ENCODE results near the gene PRSS36.
A peak's percentile ranks its signal among the peaks of the same experiment; 100 is the strongest.
"Not testable (repeated sequence)": the region's sequence is repeated elsewhere in the genome, so short reads cannot be mapped to it uniquely, and the experiment has no call there.

The PRSS36 gene

DNA sequence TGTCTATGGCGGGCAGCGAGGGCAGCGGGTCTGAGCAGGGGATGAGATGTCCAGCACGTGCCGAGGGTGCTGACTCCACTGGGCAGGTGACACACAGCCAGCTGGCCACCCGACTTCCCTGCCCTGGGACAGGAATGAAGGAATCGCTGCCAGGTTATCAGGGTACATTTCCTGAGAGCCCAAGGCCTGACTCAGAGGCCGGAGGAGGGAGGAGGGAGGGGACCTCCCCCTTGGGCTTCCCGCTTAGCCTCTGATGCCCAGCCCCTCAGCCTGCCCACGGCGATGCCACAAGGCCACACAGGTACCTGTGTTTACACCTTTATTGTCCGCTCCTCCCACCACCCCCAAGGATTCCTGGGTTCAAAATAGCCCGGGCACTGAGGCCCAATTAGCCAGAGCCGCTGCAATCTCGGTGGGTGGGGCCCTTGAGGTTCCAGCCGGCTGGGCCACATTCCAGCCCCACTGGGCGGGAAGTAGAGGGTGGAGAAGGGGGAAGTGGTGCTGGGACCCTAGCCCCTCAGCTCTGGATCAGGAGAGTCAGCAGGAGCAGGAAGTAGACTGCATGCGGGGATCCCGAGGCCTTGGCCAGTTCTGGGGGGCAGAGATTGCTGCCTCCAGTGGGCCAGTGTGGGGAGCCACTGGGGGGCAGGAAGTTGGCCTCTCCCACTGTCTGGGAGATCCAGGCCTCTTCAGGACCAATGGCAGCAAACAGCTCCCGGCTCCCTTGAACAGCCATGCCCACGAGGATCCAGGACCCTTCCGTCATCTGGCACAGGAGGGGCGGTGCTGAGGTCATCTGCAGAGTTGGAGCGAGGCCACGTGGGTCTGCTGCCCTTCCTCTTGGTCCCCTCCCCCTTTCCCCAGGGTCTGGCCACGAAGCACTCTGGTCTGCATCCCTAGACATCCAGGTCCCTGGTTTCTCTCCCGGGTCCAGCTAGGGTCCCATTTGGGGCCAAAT lies 11.0 kb downstream of the PRSS36 start:
- Histone ChIP-seq H3K4me3 (ENCODE audit: low read depth, low read length) (peak overlapping the region; percentile 21), H3K9ac (ENCODE audit: low read length) (peak overlapping the region; percentile 21), H3K27me3 (ENCODE audit: control insufficient read depth, insufficient read depth, low read length) (peaks cover 13% of the 10 kb centered on the region), H3K9me3 (ENCODE audit: control insufficient read depth, insufficient read depth, low read depth, low read length) (no peaks in the 10 kb centered on the region), H3K36me3 (ENCODE audit: control insufficient read depth, insufficient read depth, low read length) (no peaks in the 10 kb centered on the region), H3K4me1 (ENCODE audit: control insufficient read depth, insufficient read depth, low read length) (peaks cover 44% of the 10 kb centered on the region), H3K27ac (ENCODE audit: low read depth, low read length) (peak overlapping the region; percentile 37; the same call in 1 of the 2 replicates)

DNA sequence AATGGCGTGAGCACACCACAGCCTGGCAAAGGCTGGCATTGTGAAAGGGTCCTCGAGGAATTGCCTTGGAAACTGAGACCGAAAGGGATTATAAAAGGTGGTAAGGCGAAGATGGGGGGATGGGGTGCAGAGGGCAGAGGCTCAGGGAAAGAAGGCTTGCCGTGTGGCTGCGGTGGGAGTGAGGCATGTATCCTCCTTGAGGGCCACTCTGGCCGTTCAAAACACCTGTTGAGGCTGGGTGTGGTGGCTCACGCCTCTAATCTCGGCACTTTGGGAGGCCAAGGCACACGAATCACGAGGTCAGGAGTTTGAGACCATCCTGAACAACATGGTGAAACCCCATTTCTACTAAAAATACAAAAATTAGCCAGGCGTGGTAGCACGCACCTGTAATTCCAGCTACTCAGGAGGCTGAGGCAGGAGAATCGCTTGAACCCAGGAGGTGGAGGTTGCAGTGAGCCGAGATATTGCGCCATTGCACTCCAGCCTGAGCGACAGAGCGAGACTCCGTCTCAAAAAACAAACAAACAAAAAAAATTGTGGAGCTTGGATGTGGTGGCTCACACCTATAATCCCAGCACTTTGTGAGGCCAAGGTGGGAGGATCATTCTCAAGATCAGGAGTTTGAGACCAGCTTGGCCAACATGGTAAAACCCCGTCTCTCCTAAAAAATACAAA lies 12.9 kb downstream of the PRSS36 start:
- H3K4me1 ChIP-seq (ENCODE audit: control insufficient read depth, insufficient read depth, low read length) = peaks cover 50% of the 10 kb centered on the region
- H3K4me3 ChIP-seq (ENCODE audit: low read depth, low read length); H3K27ac ChIP-seq (ENCODE audit: low read depth, low read length); H3K9me3 ChIP-seq (ENCODE audit: control insufficient read depth, insufficient read depth, low read depth, low read length); H3K9ac ChIP-seq (ENCODE audit: low read length); H3K27me3 ChIP-seq (ENCODE audit: control insufficient read depth, insufficient read depth, low read length): not testable (repeated sequence)
- peaks cover 14% of the 10 kb centered on the region for H3K36me3 ChIP-seq (ENCODE audit: control insufficient read depth, insufficient read depth, low read length)

DNA sequence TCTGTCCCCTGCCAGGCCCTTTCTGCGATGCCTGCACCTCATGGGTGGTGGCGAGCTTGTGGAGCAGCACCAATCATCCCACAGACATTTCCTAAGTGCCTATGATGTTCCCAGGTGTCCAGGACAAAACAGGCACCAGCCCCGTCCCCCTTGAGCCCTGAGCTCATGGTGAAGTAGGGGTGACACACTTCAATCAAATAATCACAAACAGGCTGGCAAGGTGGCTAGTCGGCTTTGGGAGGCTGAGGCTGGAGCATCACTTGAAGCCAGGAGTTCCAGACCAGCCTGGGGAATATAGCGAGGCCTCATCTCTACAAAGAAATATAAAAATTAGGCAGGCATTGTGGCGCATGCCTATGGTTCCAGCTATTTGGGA lies 13.6 kb downstream of the PRSS36 start:
- Histone ChIP-seq H3K27me3 (ENCODE audit: control insufficient read depth, insufficient read depth, low read length) (no peaks in the 10 kb centered on the region), H3K4me1 (ENCODE audit: control insufficient read depth, insufficient read depth, low read length) (peaks cover 48% of the 10 kb centered on the region), H3K9ac (ENCODE audit: low read length) (no peak overlapping the region), H3K36me3 (ENCODE audit: control insufficient read depth, insufficient read depth, low read length) (peaks cover 20% of the 10 kb centered on the region), H3K4me3 (ENCODE audit: low read depth, low read length) (no peak overlapping the region), H3K9me3 (ENCODE audit: control insufficient read depth, insufficient read depth, low read depth, low read length) (no peaks in the 10 kb centered on the region), H3K27ac (ENCODE audit: low read depth, low read length) (no peak overlapping the region)

DNA sequence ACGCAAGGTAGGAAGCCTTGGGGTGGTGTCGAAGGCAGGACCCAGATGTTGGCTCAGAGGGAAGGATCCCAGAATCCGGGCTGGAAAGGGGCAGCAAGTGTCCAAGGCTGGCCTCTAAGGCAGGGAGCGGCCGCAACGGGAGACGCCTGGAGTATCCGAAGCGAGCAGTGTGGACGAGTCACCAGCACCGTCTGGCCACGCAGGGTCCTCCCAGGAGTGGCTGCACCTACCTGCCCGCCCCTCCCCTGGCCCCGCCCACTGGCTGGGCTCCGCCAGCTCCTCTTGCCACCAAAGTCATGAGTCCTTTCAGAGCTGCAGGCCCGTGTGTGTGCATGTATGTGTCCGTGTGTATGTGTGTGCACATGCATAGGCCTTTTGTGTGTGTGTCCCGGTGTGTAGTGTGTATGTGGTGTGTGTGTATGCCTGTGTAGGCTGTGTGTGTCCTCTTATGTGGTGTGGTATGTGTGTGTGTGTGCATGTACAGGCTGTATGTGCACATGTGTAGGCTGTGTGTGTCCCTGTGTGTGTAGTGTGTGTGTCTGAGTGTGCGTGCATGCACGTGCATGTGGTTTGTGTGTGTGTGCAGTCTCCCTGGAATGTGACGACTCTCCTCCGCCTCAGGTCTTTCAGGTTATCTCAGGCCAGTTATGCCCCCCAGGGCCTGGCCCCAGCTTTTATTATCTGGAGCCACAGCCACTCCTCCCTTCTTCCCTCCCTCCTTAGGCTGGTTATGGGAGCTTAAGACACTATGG lies 14.2 kb downstream of the PRSS36 start, which contains the start of gene PRSS8:
PRSS8 (minus strand) TSS at position 193 of the 752 bp plus-strand sequence. CDS start 229 bp downstream, outside the sequence.
- no peaks in the 10 kb centered on the region for H3K27me3 ChIP-seq (ENCODE audit: control insufficient read depth, insufficient read depth, low read length)
- H3K9ac ChIP-seq (ENCODE audit: low read length) = peak within 1 kb of the TSS; percentile 88
- no peaks in the 10 kb centered on the region for H3K9me3 ChIP-seq (ENCODE audit: control insufficient read depth, insufficient read depth, low read depth, low read length)
- H3K4me1 ChIP-seq (ENCODE audit: control insufficient read depth, insufficient read depth, low read length) = peaks cover 49% of the 10 kb centered on the region
- peak within 1 kb of the TSS; percentile 74 for H3K4me3 ChIP-seq (ENCODE audit: low read depth, low read length)
- H3K27ac ChIP-seq (ENCODE audit: low read depth, low read length) = peak within 1 kb of the TSS; percentile 81
- peaks cover 24% of the 10 kb centered on the region for H3K36me3 ChIP-seq (ENCODE audit: control insufficient read depth, insufficient read depth, low read length)

DNA sequence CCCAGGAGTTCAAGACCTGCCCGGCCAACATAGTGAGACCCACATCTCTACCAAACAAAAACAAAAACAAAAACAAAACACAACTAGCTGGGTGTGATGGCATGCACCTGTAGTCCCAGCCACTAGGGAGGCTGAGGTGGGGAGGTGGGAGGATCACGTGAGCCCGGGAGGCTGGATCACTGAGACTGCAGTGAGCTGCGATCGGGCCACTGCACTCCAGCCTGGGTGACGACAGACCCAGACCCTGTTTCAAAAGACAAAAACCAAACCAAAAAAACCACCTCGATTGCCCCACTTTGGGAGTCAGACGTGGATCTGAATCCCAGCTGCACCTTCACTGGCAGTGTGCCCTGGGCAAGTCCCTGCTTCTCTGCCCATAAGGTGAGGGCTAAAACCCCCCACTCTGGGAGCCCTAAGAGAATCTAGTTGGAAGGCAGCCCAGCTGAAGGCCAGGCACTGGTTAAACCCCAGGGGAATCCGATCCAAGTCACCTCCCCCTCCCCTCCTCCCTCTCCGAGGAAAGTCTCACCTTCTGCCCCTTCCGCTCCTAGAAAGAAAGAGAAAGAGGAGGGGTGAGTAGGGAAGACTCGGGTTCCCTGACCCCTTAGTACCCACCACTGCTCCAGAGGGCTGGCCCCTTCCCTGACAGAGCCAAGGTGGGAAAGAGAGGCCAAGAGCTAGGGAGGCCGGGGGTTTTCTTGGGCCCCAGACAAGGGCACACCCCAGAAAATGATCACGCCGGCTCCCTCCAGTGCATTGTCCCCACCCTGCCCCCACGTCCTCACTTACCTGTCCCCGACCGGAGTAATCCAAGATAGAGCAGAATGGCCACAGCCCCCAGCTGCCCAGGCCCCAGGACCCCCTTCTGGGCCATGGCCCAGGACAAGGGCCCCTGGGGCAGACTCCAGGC lies 15.0 kb downstream of the PRSS36 start:
- H3K27me3 ChIP-seq (ENCODE audit: control insufficient read depth, insufficient read depth, low read length) = no peaks in the 10 kb centered on the region
- H3K9ac ChIP-seq (ENCODE audit: low read length) = peak overlapping the region; percentile 88
- H3K27ac ChIP-seq (ENCODE audit: low read depth, low read length) = peak overlapping the region; percentile 81
- H3K4me3 ChIP-seq (ENCODE audit: low read depth, low read length) = peak overlapping the region; percentile 74
- peaks cover 52% of the 10 kb centered on the region for H3K4me1 ChIP-seq (ENCODE audit: control insufficient read depth, insufficient read depth, low read length)
- peaks cover 27% of the 10 kb centered on the region for H3K36me3 ChIP-seq (ENCODE audit: control insufficient read depth, insufficient read depth, low read length)
- no peaks in the 10 kb centered on the region for H3K9me3 ChIP-seq (ENCODE audit: control insufficient read depth, insufficient read depth, low read depth, low read length)

DNA sequence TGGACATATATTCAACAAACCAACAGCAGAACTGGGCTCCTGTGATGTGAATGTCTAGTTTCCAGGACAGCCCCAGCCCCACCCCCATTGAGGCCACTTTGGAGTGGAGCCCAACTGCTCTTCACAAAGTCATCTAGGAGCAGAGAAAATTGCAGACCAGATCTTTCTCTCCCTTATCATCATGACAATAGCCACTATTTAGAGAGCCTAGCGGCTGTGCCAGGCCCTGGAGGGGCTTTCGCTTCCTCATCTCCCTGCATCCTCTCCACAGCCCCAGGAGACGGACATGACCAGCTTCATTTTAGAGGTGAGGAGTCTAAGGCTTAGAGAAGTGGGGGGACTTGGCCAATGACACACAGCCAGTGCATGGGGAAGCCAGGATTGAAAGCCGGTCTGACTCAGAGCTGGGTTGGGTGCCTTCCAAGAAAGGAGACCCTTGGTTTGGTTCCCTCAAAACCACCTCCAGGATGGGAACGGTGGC lies 15.7 kb downstream of the PRSS36 start:
- Histone ChIP-seq H3K27ac (ENCODE audit: low read depth, low read length) (peak overlapping the region; percentile 81; the same call in 1 of the 2 replicates), H3K4me3 (ENCODE audit: low read depth, low read length) (peak overlapping the region; percentile 74), H3K9me3 (ENCODE audit: control insufficient read depth, insufficient read depth, low read depth, low read length) (no peaks in the 10 kb centered on the region), H3K4me1 (ENCODE audit: control insufficient read depth, insufficient read depth, low read length) (peaks cover 48% of the 10 kb centered on the region), H3K36me3 (ENCODE audit: control insufficient read depth, insufficient read depth, low read length) (peaks cover 34% of the 10 kb centered on the region), H3K9ac (ENCODE audit: low read length) (peak overlapping the region; percentile 88), H3K27me3 (ENCODE audit: control insufficient read depth, insufficient read depth, low read length) (no peaks in the 10 kb centered on the region)

DNA sequence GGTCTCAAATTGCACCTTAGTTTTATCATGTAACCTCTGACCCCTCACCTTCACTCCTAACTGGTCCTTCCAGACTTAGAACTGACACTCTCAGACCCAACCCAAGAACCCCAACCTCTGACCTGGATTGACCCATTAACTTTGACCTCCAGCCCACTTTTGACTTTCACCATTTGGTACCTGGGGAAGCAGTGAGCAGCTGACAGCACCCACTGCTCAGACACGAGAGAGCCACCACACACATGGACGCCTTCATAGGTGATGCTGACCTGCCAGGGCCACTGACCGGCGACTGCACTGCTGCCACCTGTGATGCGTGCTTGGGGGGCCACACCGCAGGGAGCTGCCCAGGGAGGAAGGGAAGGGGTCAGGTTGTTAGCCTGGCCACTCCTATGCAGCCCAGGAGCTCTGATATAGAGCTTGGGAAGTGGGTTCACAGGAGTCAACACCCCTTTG lies 16.8 kb downstream of the PRSS36 start:
- Histone ChIP-seq H3K27me3 (ENCODE audit: control insufficient read depth, insufficient read depth, low read length) (no peaks in the 10 kb centered on the region), H3K36me3 (ENCODE audit: control insufficient read depth, insufficient read depth, low read length) (peaks cover 43% of the 10 kb centered on the region), H3K9me3 (ENCODE audit: control insufficient read depth, insufficient read depth, low read depth, low read length) (no peaks in the 10 kb centered on the region), H3K9ac (ENCODE audit: low read length) (no peak overlapping the region), H3K4me3 (ENCODE audit: low read depth, low read length) (no peak overlapping the region), H3K27ac (ENCODE audit: low read depth, low read length) (no peak overlapping the region), H3K4me1 (ENCODE audit: control insufficient read depth, insufficient read depth, low read length) (peaks cover 37% of the 10 kb centered on the region)

DNA sequence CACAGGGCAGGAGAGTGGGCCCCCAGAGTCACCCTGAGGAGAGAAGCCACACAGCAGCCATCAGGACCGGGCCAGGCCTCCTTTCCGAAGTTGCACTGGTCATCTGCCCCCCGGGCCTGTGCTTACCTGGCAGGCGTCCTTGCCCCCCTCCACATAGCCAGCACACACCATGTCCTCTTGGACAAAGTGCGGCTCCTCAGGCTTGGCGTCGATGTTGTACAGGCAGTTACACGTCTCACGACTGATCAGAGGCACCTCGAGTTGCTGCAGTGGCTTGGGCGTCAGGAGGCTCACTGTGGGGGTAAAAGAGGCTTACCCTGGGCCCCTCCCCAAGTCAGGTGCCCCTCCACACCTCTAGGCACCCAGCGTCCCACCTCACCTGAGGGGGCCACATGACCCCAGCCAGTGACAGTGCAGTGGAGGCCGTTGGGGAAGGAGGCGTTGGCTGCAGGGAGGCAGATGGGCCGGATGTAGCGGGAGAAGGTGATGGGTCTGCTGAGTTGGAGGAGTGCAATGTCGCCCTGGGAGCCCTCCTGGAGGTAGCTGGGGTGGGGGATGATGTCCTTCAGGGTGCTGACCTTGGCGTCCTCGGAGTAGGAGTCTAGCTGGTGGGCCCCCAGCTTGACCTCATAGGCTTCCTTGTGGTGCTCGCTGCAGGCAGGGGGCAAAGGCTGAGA lies 17.4 kb downstream of the PRSS36 start:
- Histone ChIP-seq H3K4me3 (ENCODE audit: low read depth, low read length) (no peak overlapping the region), H3K27me3 (ENCODE audit: control insufficient read depth, insufficient read depth, low read length) (no peaks in the 10 kb centered on the region), H3K9ac (ENCODE audit: low read length) (no peak overlapping the region), H3K27ac (ENCODE audit: low read depth, low read length) (no peak overlapping the region), H3K9me3 (ENCODE audit: control insufficient read depth, insufficient read depth, low read depth, low read length) (no peaks in the 10 kb centered on the region), H3K4me1 (ENCODE audit: control insufficient read depth, insufficient read depth, low read length) (peaks cover 37% of the 10 kb centered on the region), H3K36me3 (ENCODE audit: control insufficient read depth, insufficient read depth, low read length) (peaks cover 49% of the 10 kb centered on the region)

DNA sequence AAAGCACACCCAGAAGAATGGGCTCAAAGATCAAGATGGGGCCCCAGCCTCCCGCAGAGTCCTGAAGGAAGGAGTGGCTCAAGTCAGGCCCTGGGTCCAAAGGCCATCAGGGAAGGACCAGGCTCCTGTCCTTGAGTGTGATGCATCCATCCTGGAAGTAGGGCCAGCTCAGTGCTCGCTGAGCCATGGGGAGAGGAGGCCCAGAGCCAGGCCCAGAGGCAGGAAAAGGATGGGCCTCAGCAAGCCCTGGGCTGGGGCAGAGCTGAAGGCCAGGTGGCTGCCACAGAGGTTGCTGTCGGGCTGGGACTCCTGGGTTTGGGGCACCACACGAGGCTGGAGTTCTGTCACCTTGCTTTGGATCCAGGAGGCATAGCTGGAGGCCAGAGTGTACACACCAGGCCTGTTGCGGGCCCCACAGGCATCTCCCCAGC lies 18.0 kb downstream of the PRSS36 start:
- H3K9ac ChIP-seq (ENCODE audit: low read length) = no peak overlapping the region
- H3K9me3 ChIP-seq (ENCODE audit: control insufficient read depth, insufficient read depth, low read depth, low read length) = no peaks in the 10 kb centered on the region
- no peak overlapping the region for H3K27ac ChIP-seq (ENCODE audit: low read depth, low read length)
- H3K27me3 ChIP-seq (ENCODE audit: control insufficient read depth, insufficient read depth, low read length) = no peaks in the 10 kb centered on the region
- H3K36me3 ChIP-seq (ENCODE audit: control insufficient read depth, insufficient read depth, low read length) = peaks cover 55% of the 10 kb centered on the region
- no peak overlapping the region for H3K4me3 ChIP-seq (ENCODE audit: low read depth, low read length)
- peaks cover 37% of the 10 kb centered on the region for H3K4me1 ChIP-seq (ENCODE audit: control insufficient read depth, insufficient read depth, low read length)

All from HUES6 (cell line).